Esophagus squamous epithelium (tissue), 5 donors: ENCODE measurements around the gene CPED1. TPM values are rescaled to one million over a fixed set of nuclear protein-coding genes. Genes with fewer than 3 reads are reported as not detected.

ENCODE experiments used
- DNase-seq: peaks from one replicate; lab custom pipeline; 2025; lab: John Stamatoyannopoulos, UW
- H3K27ac ChIP-seq, 4 donors: fragments of 200-600 bp; sonication (generic); one replicate each; pipeline ENCODE4 v1.5.1; 2016 to 2019; ENCODE audit warnings: mild to moderate bottlenecking in 1 of 4
- H3K27me3 ChIP-seq, 4 donors: fragments of 200-600 bp; sonication (generic); 1 replicate in 3 of 4; 2 replicates in 1 of 4; pipeline versions ENCODE4 v1.5.1 to v1.6.0; 2017 to 2021; ENCODE audit warnings: antibody characterized with exemption in 1 of 4
- H3K36me3 ChIP-seq, 3 donors: fragments of 200-600 bp; sonication (generic); one replicate each; pipeline ENCODE4 v1.5.1; 2016 to 2019
- H3K4me1 ChIP-seq, 3 donors: fragments of 200-600 bp; sonication (generic); one replicate each; pipeline ENCODE4 v1.5.1; 2017 to 2019
- H3K4me3 ChIP-seq, 4 donors: fragments of 200-600 bp; sonication (generic); 1 replicate in 3 of 4; 2 replicates in 1 of 4; pipeline ENCODE4 v1.5.1; 2016 to 2019; ENCODE audit warnings: mild to moderate bottlenecking in 2 of 4, moderate library complexity in 1 of 4
- H3K9me3 ChIP-seq, 3 donors: fragments of 200-600 bp; sonication (generic); one replicate each; pipeline ENCODE4 v1.5.1; 2016 to 2019
- POLR2A ChIP-seq, 4 donors: fragments of 450-650 bp; IDR thresholded peaks; one replicate each; pipeline ENCODE4 v1.6.1; 2017; ENCODE audit warnings: antibody characterized with exemption in 4 of 4, mild to moderate bottlenecking in 4 of 4, moderate library complexity in 3 of 4
- WGBS, 2 donors: methylation state at CpG; one replicate each; pipeline ENCODE4 v1.1.5; 2018; 5-methylcytosine and 5-hydroxymethylcytosine counted together
- intact Hi-C: fragments of 100-400 bp; cut with DNase I; formaldehyde crosslinking; loops from one replicate; pipeline ENCODE4 v1.15.0; 2022
- total RNA-seq, 4 donors: library from RNA; depleted of rRNA; stranded (reverse); fragments of >200 nt; gene quantifications; one replicate each; pipeline ENCODE4 v1.1.0, GENCODE V29; 2016
- TF ChIP-seq, protein P1 (sequence below), 6 experiments: fragments of 450-650 bp in 4 of 6; fragments of 200-600 bp in 2 of 6; sonication (generic) in 2 of 6; IDR thresholded peaks; one replicate each; pipeline ENCODE4 v1.5.1; 2016 to 2019; ENCODE audit warnings: antibody characterized with exemption in 6 of 6, mild to moderate bottlenecking in 4 of 6, moderate library complexity in 4 of 6
- donor health status: DM: yes; HTN: yes; CAD: no.

The CPED1 gene
- total RNA-seq, 4 donors from 2014 or later: 0.61 to 6.3 (median 2.3) TPM

DNA sequence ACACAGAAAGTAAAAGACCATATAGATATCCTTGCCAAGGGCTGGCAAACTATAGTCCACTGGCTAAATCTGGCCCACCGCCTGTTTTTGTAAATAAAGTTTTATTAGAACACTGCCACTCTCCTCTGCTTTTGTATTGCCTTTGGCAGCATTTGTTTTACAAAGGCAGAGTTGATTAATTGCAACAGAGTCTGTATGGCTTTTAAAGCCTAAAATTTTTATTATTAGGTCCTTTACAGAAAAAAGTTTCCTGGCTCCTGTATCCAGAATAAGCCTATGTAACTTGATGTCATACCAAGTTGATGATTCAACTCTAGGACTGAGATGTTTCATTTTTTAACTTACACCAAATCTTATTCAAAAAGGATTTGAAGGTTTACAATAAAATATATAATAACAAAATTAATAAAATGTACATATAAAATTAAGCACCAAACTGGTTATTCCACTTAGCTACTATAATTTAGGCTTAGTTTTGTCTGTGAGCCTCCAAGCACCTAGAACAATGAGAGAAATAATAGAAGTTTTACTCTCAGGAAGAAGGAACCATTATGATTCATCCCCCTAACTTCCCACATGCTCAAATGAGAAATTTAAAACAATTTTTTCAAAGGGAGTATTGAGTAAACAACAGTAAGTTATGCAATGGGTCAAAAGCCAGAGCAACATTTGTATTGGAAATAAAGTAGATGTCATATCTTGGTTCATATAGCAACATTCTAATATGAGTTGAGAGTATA lies 31.9 kb downstream of the CPED1 start:
- TF ChIP-seq POLR2A (IDR thresholded peaks at IDR 0.05): no peak
- TF ChIP-seq, protein P1, sequence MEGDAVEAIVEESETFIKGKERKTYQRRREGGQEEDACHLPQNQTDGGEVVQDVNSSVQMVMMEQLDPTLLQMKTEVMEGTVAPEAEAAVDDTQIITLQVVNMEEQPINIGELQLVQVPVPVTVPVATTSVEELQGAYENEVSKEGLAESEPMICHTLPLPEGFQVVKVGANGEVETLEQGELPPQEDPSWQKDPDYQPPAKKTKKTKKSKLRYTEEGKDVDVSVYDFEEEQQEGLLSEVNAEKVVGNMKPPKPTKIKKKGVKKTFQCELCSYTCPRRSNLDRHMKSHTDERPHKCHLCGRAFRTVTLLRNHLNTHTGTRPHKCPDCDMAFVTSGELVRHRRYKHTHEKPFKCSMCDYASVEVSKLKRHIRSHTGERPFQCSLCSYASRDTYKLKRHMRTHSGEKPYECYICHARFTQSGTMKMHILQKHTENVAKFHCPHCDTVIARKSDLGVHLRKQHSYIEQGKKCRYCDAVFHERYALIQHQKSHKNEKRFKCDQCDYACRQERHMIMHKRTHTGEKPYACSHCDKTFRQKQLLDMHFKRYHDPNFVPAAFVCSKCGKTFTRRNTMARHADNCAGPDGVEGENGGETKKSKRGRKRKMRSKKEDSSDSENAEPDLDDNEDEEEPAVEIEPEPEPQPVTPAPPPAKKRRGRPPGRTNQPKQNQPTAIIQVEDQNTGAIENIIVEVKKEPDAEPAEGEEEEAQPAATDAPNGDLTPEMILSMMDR (IDR thresholded peaks at IDR 0.05): no peak
- Histone ChIP-seq H3K9me3 (no peaks in the 10 kb centered on the region), H3K4me1 (peaks cover 0 to 43% (median 9%) of the 10 kb centered on the region in 3 donors), H3K27me3 (no peaks in the 10 kb centered on the region), H3K4me3 (no peak overlapping the region), H3K36me3 (no peaks in the 10 kb centered on the region), H3K27ac (peak overlapping the region in 2 of 4 donors; percentile 40 to 49)
- WGBS, 2 donors: 86 to 87% methylated on average over 1 of the region's 1 CpG
- DNase-seq: no peak
- intact Hi-C loops: no loop called here

DNA sequence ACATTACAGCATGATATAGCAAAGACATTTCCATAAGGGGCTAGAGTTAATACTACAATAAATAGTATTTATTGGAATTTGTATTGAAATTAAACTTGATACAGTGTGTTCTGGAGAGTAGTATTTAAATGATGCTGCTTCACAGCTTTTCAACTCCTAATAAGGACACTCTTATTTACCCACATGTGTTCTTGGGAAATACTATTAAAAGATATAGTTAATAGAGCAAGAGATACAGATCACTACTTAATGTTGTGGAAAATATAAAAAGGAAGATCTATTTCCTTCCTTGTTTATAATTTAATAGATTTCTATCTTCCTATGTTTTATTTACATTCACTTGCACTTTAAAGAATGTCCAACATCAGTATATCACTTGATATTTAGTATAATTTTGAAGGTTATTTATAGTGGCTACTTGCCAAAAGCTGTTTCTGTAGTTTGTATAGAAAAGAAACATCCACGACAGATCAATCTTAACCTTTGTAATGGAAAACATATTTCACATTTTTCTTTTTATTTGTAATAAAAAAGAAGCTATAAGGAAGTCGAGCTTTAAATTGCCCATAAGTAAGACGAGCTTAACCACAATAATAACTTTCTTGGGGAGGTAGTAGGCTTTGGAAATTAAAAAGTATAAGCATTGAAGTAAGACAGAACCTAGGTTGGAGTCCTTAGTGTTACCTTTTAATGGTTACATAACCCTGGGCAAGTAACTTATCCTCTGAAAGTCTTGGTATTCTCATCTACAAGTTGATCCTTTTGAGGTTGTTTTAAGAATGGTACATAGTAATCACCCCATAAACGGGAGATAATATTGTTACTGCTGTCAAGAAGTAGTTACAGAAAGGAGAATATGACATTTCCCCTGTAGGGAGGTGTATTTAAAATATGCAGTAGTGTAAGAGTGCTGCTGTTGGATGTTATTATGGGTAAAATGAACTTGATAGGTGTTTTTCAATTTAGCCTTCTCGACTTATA lies 32.8 kb downstream of the CPED1 start:
- intact Hi-C loops: no loop called here
- 47 to 57% methylated on average over 5 of the region's 5 CpGs for WGBS, 2 donors
- H3K27me3 ChIP-seq: no peaks in the 10 kb centered on the region
- H3K27ac ChIP-seq: peak overlapping the region in 2 of 4 donors; percentile 40 to 49
- H3K36me3 ChIP-seq: no peaks in the 10 kb centered on the region
- TF ChIP-seq, protein P1 (IDR thresholded peaks at IDR 0.05): no peak
- no peak for TF ChIP-seq POLR2A (IDR thresholded peaks at IDR 0.05)
- H3K4me1 ChIP-seq: peaks cover 0 to 43% (median 9%) of the 10 kb centered on the region in 3 donors
- H3K9me3 ChIP-seq: no peaks in the 10 kb centered on the region
- DNase-seq: no peak
- H3K4me3 ChIP-seq: no peak overlapping the region

DNA sequence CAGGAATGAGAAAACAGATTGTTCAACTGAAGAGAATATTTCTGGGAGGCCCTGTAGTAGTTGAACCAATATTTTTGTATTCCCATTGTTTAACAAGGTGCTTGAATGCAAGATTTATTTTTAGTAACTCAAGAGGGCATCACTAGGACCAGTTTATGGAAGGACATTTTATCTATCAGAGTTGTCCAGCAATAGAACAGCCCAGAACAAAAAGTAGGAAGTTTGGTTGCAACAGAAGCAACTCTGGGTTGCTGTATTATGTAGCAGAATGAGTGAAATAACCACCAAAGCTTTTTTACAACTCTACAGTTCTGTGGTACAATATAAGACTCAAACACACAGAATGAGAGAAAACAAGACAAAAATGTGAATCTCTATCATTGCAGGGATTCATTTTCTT lies 34.7 kb downstream of the CPED1 start:
- H3K27ac ChIP-seq: peak overlapping the region in 3 of 4 donors; percentile 49 to 68 (median 67)
- H3K4me3 ChIP-seq: no peak overlapping the region
- peaks cover 0 to 34% (median 9%) of the 10 kb centered on the region in 3 donors for H3K4me1 ChIP-seq
- intact Hi-C loops: no loop called here
- H3K36me3 ChIP-seq: no peaks in the 10 kb centered on the region
- H3K27me3 ChIP-seq: no peaks in the 10 kb centered on the region
- no peak for DNase-seq
- H3K9me3 ChIP-seq: no peaks in the 10 kb centered on the region
- TF ChIP-seq, protein P1 (IDR thresholded peaks at IDR 0.05): no peak
- no peak for TF ChIP-seq POLR2A (IDR thresholded peaks at IDR 0.05)

DNA sequence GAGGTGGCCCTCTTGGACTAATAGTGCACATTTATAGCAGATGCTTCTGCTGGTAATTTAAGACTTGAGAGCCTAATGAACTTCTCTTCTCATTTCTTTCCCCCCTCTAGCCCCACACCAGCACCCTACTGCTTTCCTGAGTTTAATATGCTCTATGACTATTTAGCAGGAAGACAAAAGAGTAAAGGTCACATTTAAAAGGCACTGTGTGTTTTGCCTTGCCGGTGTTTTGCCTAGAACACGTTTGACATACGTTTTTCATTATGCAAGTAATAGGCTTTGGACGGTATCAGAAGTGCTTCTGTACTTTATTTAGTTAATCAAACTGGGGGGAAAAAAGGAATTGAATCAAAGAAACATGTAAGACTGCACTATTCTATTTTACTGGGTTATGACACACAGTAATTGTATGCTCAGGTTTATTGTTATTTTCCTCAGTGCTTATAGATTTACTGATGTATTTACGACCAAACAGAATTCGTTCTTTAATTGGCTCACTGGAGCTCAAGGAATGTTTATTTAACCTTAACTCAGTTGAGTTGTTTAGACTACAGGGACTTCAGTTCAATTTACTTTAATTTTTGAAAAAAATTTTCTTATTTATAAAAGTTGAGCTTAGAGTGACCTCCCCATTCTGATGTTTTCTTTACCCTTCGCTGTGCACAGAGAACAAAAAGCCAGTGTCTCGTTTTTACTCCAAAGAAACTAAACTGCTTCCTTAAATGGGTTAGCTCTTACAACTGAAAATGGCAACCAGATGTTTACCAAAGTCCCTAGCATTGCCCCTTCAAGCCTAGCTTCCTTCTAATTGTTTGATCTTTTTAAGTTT lies 35.4 kb downstream of the CPED1 start:
- Histone ChIP-seq H3K4me3 (no peak overlapping the region), H3K27ac (peak overlapping the region in 3 of 4 donors; percentile 49 to 68 (median 67)), H3K9me3 (no peaks in the 10 kb centered on the region), H3K36me3 (no peaks in the 10 kb centered on the region), H3K4me1 (peaks cover 0 to 31% (median 9%) of the 10 kb centered on the region in 3 donors), H3K27me3 (no peaks in the 10 kb centered on the region)
- TF ChIP-seq POLR2A (IDR thresholded peaks at IDR 0.05): no peak
- TF ChIP-seq, protein P1 (IDR thresholded peaks at IDR 0.05): no peak
- 51 to 59% methylated on average over 8 of the region's 8 CpGs for WGBS, 2 donors
- DNase-seq: no peak
- intact Hi-C loops: no loop called here
